ENCODE measurements around the gene UBE2V1.

GRCh38 chr20:50123418-50123817, 10.5 kb upstream of the UBE2V1 start:
- TF ChIP-seq CTCF (conservative IDR thresholded peaks at IDR 0.05; ENCODE audit: low read length) (no peak), EZH2phosphoT487 (IDR thresholded peaks at IDR 0.05; ENCODE audit: borderline replicate concordance, low read depth, low read length) (no peak)
